ENCODE data around the gene TRAPPC8.
"Not testable (repeated sequence)": the region's sequence is repeated elsewhere in the genome, so short reads cannot be mapped to it uniquely, and the experiment has no call there.

TRAPPC8 gene

GRCh38 chr18:31942999-31943877 lies at the start of gene TRAPPC8:
TRAPPC8 (minus strand) TSS chr18:31943128; CDS start chr18:31942764, 364 bp downstream.
- peak; percentile 98 for DNase-seq

- DNase-seq = no peak
Observed at GRCh38 chr18:31990823-31991222, 47.9 kb upstream of the TRAPPC8 start.

GRCh38 chr18:31983976-31984375 lies 41.0 kb upstream of the TRAPPC8 start:
- DNase-seq = no peak

- no peak for DNase-seq
Observed at GRCh38 chr18:31983020-31983419, 40.1 kb upstream of the TRAPPC8 start.

- no peak for DNase-seq
Observed at GRCh38 chr18:31980863-31981262, 37.9 kb upstream of the TRAPPC8 start.

GRCh38 chr18:31979714-31980113 lies 36.8 kb upstream of the TRAPPC8 start:
- no peak for DNase-seq

- DNase-seq = no peak
Observed at GRCh38 chr18:31978616-31979015, 35.7 kb upstream of the TRAPPC8 start.

GRCh38 chr18:31977270-31977872 lies 34.4 kb upstream of the TRAPPC8 start:
- DNase-seq = peak; percentile 74

- DNase-seq = no peak
Observed at GRCh38 chr18:31976242-31976641, 33.3 kb upstream of the TRAPPC8 start.

GRCh38 chr18:31973929-31974546 lies 31.1 kb upstream of the TRAPPC8 start:
- no peak for DNase-seq

GRCh38 chr18:31970617-31971016 lies 27.7 kb upstream of the TRAPPC8 start:
- no peak for DNase-seq

- no peak for DNase-seq
Observed at GRCh38 chr18:31965316-31965970, 22.5 kb upstream of the TRAPPC8 start.

- DNase-seq = no peak
Observed at GRCh38 chr18:31957728-31958127, 14.8 kb upstream of the TRAPPC8 start.

- no peak for DNase-seq
Observed at GRCh38 chr18:31954349-31954748, 11.4 kb upstream of the TRAPPC8 start.

GRCh38 chr18:31953699-31954098 lies 10.8 kb upstream of the TRAPPC8 start:
- not testable (repeated sequence) for DNase-seq

GRCh38 chr18:31952223-31952622 lies 9.3 kb upstream of the TRAPPC8 start:
- no peak for DNase-seq

GRCh38 chr18:31950583-31950982 lies 7.7 kb upstream of the TRAPPC8 start:
- no peak for DNase-seq

- DNase-seq = not testable (repeated sequence)
Observed at GRCh38 chr18:31948349-31948748, 5.4 kb upstream of the TRAPPC8 start.

GRCh38 chr18:31946305-31947046 lies 3.5 kb upstream of the TRAPPC8 start:
- DNase-seq = no peak

GRCh38 chr18:31943878-31944816 lies 1.2 kb upstream of the TRAPPC8 start:
- DNase-seq = peak; percentile 31

GRCh38 chr18:31942291-31942998 lies 483 bp downstream of the TRAPPC8 start:
- peak; percentile 40 for DNase-seq
